GM18511 (cell line): ENCODE data around the gene CFAP65.

Experiments
- ATAC-seq: cut with Tn5 transposase; IDR thresholded peaks from one replicate; pipeline ENCODE4 v1.9.1; 2021; ENCODE audit warnings: mild to moderate bottlenecking, moderate library complexity; ENCODE audit not compliant: unreplicated experiment

CFAP65 gene

GRCh38 chr2:219034823-219035222 lies 6.5 kb downstream of the CFAP65 start:
- ATAC-seq, result no peak

- ATAC-seq, result no peak
Observed at GRCh38 chr2:219032051-219032745, 9.1 kb downstream of the CFAP65 start.

GRCh38 chr2:219031005-219031738 lies 10.1 kb downstream of the CFAP65 start:
- ATAC-seq, result no peak

- no peak for ATAC-seq
Observed at GRCh38 chr2:219030177-219030940, 11.0 kb downstream of the CFAP65 start.

GRCh38 chr2:219029829-219030165 lies 11.5 kb downstream of the CFAP65 start:
- peak; percentile 70 for ATAC-seq

- peak; percentile 13 for ATAC-seq
Observed at GRCh38 chr2:219028996-219029828, 12.1 kb downstream of the CFAP65 start.

GRCh38 chr2:219028141-219028540 lies 13.2 kb downstream of the CFAP65 start:
- no peak for ATAC-seq

- no peak for ATAC-seq
Observed at GRCh38 chr2:219027511-219028055, 13.7 kb downstream of the CFAP65 start.

- no peak for ATAC-seq
Observed at GRCh38 chr2:219026946-219027345, 14.4 kb downstream of the CFAP65 start.

GRCh38 chr2:219025637-219026585 lies 15.4 kb downstream of the CFAP65 start:
- no peak for ATAC-seq

- ATAC-seq, result no peak
Observed at GRCh38 chr2:219024059-219024458, 17.3 kb downstream of the CFAP65 start.

GRCh38 chr2:219023045-219023605 lies 18.2 kb downstream of the CFAP65 start:
- no peak for ATAC-seq

- no peak for ATAC-seq
Observed at GRCh38 chr2:219022616-219023015, 18.7 kb downstream of the CFAP65 start.

GRCh38 chr2:219022041-219022440 lies 19.3 kb downstream of the CFAP65 start:
- no peak for ATAC-seq

GRCh38 chr2:219021591-219021990 lies 19.7 kb downstream of the CFAP65 start:
- ATAC-seq, result no peak

- ATAC-seq, result no peak
Observed at GRCh38 chr2:219020604-219021365, 20.5 kb downstream of the CFAP65 start.

- no peak for ATAC-seq
Observed at GRCh38 chr2:219019436-219019835, 21.9 kb downstream of the CFAP65 start.

GRCh38 chr2:219018726-219019125 lies 22.6 kb downstream of the CFAP65 start:
- ATAC-seq, result no peak
